Thoracic aorta (tissue), 2 donors: ENCODE data around the gene IGFBP7. TPM values are rescaled to one million over a fixed set of nuclear protein-coding genes. Genes with fewer than 3 reads are reported as not detected.

Experiments
- ATAC-seq: fragments of 150-250 bp; one replicate; pipeline ENCODE4 v1.8.0; 2017; ENCODE audit warnings: low read depth; ENCODE audit not compliant: insufficient number of reproducible peaks, low FRiP score
- DNase-seq: peaks from one replicate; pipeline ENCODE4 v3.0.0-alpha.2; 2020; ENCODE audit warnings: low spot score
- H3K27ac ChIP-seq, 2 donors: fragments of 200-600 bp; sonication (generic); 1 replicate in 1 of 2; 2 replicates in 1 of 2; pipeline ENCODE4 v1.5.1; 2016; ENCODE audit warnings: mild to moderate bottlenecking in 2 of 2, moderate library complexity in 2 of 2
- H3K27me3 ChIP-seq: fragments of 200-600 bp; sonication (generic); replicated peaks from 2 replicates; pipeline ENCODE4 v1.6.0; 2016; ENCODE audit warnings: mild to moderate bottlenecking; ENCODE audit not compliant: insufficient read depth
- H3K36me3 ChIP-seq: fragments of 200-600 bp; sonication (generic); one replicate; pipeline ENCODE4 v1.5.1; 2016
- H3K4me1 ChIP-seq, 2 donors: fragments of 200-600 bp; sonication (generic); 1 replicate in 1 of 2; 2 replicates in 1 of 2; pipeline versions ENCODE4 v1.5.1 to v1.6.0; 2016; ENCODE audit warnings: low read depth in 2 of 2, mild to moderate bottlenecking in 1 of 2; ENCODE audit not compliant: control insufficient read depth in 1 of 2
- H3K4me3 ChIP-seq: fragments of 200-600 bp; sonication (generic); 2 replicates; pipeline ENCODE4 v1.5.1; 2016; ENCODE audit warnings: mild to moderate bottlenecking
- H3K9me3 ChIP-seq: fragments of 200-600 bp; sonication (generic); 2 replicates; pipeline ENCODE4 v1.5.1; 2016
- CTCF ChIP-seq: fragments of 200-600 bp; sonication (generic); IDR thresholded peaks from one replicate; pipeline ENCODE4 v1.5.1; 2019; ENCODE audit warnings: antibody characterized with exemption
- total RNA-seq, 2 donors: library from RNA; depleted of rRNA; stranded (reverse); fragments of >200 nt; gene quantifications; one replicate each; pipeline versions ENCODE4 v1.1.0 to v1.2.3, GENCODE V29; 2016

IGFBP7 gene
- total RNA-seq, 2 donors from 2014 or later = 4,453 to 6,615 TPM

GRCh38 chr4:57144466-57144865, 34.3 kb upstream of the IGFBP7 start:
- H3K36me3 ChIP-seq = no peaks in the 10 kb centered on the region
- no peak overlapping the region for H3K4me3 ChIP-seq
- DNase-seq (no peak), ATAC-seq (no peak)
- TF ChIP-seq CTCF = no peak
- H3K9me3 ChIP-seq = no peaks in the 10 kb centered on the region
- no peak overlapping the region for H3K27ac ChIP-seq
- H3K27me3 ChIP-seq = no peaks in the 10 kb centered on the region
- peaks cover 4 to 7% of the 10 kb centered on the region in 2 donors for H3K4me1 ChIP-seq

GRCh38 chr4:57139783-57140182, 29.6 kb upstream of the IGFBP7 start:
- Histone ChIP-seq H3K4me1 (peaks cover 7 to 11% of the 10 kb centered on the region in 2 donors), H3K4me3 (no peak overlapping the region), H3K27ac (peak overlapping the region; percentile 15 to 64), H3K27me3 (no peaks in the 10 kb centered on the region), H3K9me3 (no peaks in the 10 kb centered on the region), H3K36me3 (no peaks in the 10 kb centered on the region)
- ATAC-seq (no peak), DNase-seq (no peak)
- TF ChIP-seq CTCF = no peak

GRCh38 chr4:57137261-57137660, 27.1 kb upstream of the IGFBP7 start:
- H3K27me3 ChIP-seq = no peaks in the 10 kb centered on the region
- DNase-seq = no peak
- no peak for ATAC-seq
- peaks cover 7 to 30% of the 10 kb centered on the region in 2 donors for H3K4me1 ChIP-seq
- TF ChIP-seq CTCF = no peak
- no peak overlapping the region for H3K27ac ChIP-seq
- H3K9me3 ChIP-seq = no peaks in the 10 kb centered on the region
- no peaks in the 10 kb centered on the region for H3K36me3 ChIP-seq
- no peak overlapping the region for H3K4me3 ChIP-seq

GRCh38 chr4:57136281-57136680, 26.1 kb upstream of the IGFBP7 start:
- Histone ChIP-seq H3K27ac (no peak overlapping the region), H3K9me3 (no peaks in the 10 kb centered on the region), H3K4me1 (peaks cover 7 to 35% of the 10 kb centered on the region in 2 donors), H3K36me3 (no peaks in the 10 kb centered on the region), H3K27me3 (no peaks in the 10 kb centered on the region), H3K4me3 (no peak overlapping the region)
- TF ChIP-seq CTCF = no peak
- ATAC-seq (no peak), DNase-seq (no peak)

GRCh38 chr4:57132743-57133137, 22.6 kb upstream of the IGFBP7 start:
- Histone ChIP-seq H3K27me3 (no peaks in the 10 kb centered on the region), H3K4me3 (no peak overlapping the region), H3K36me3 (no peaks in the 10 kb centered on the region), H3K27ac (no peak overlapping the region), H3K4me1 (peaks cover 3 to 23% of the 10 kb centered on the region in 2 donors), H3K9me3 (no peaks in the 10 kb centered on the region)
- no peak for TF ChIP-seq CTCF
- no peak for ATAC-seq
- no peak for DNase-seq
